HEK293 (cell line): ENCODE results near the gene ANAPC5.
"Not testable (repeated sequence)": the region's sequence is repeated elsewhere in the genome, so short reads cannot be mapped to it uniquely, and the experiment has no call there.

Source experiments
- CTCF ChIA-PET: fragments of 350-600 bp; formaldehyde crosslinking; extraction: SDS; loops from one replicate; lab custom pipeline; 2021; ENCODE audit warnings: antibody characterized with exemption; lab: Yijun Ruan, JAX
- POLR2A ChIA-PET: fragments of 300-600 bp; formaldehyde crosslinking; extraction: SDS; loops from one replicate; lab custom pipeline; 2020; ENCODE audit warnings: antibody characterized with exemption, inconsistent platforms; lab: Yijun Ruan, JAX
- H3K27ac ChIP-seq: fragments of 200-500 bp; sonication (Bioruptor generic); 2 replicates; pipeline ENCODE4 v1.5.1; 2014; ENCODE audit warnings: low read depth, low read length, control low read depth, inconsistent platforms; ENCODE audit errors: extremely low read depth
- H3K36me3 ChIP-seq, 2 experiments: fragments of 200-500 bp in 1 of 2; sonication (Bioruptor generic) in 1 of 2; 1 replicate in 1 of 2; 2 replicates in 1 of 2; pipeline ENCODE4 v1.5.1; 2014 to 2017; ENCODE audit warnings: inconsistent platforms in 2 of 2, low read length in 2 of 2; ENCODE audit not compliant: control insufficient read depth in 2 of 2, insufficient read depth in 1 of 2
- H3K4me1 ChIP-seq: fragments of 200-500 bp; sonication (Bioruptor generic); 2 replicates; pipeline ENCODE4 v1.5.1; 2014; ENCODE audit warnings: mild to moderate bottlenecking, low read length, inconsistent platforms; ENCODE audit not compliant: control insufficient read depth, insufficient read depth
- H3K4me3 ChIP-seq: 2 replicates; pipeline ENCODE4 v1.5.1; 2011; ENCODE audit warnings: low read depth, mild to moderate bottlenecking, control low read depth, low read length, moderate library complexity
- H3K9me3 ChIP-seq: fragments of 200-500 bp; sonication (Bioruptor generic); 2 replicates; pipeline ENCODE4 v1.5.1; 2014; ENCODE audit warnings: low read depth, low read length, inconsistent platforms; ENCODE audit not compliant: control insufficient read depth, insufficient read depth
- EGR2 ChIP-seq: fragments of 450-650 bp; formaldehyde crosslinking; IDR thresholded peaks from 2 replicates; pipeline ENCODE4 v1.5.1; 2016; ENCODE audit warnings: low read depth, missing biosample characterization, missing genetic modification characterization
- KLF1 ChIP-seq: fragments of 450-650 bp; formaldehyde crosslinking; IDR thresholded peaks from 2 replicates; pipeline ENCODE4 v1.5.1; 2016; ENCODE audit warnings: missing biosample characterization, missing genetic modification characterization
- OSR2 ChIP-seq: fragments of 450-650 bp; formaldehyde crosslinking; IDR thresholded peaks from 2 replicates; pipeline ENCODE4 v1.5.1; 2016; ENCODE audit warnings: missing biosample characterization, missing genetic modification characterization
- ZFP69B ChIP-seq: fragments of 450-650 bp; formaldehyde crosslinking; IDR thresholded peaks from 2 replicates; pipeline ENCODE4 v1.5.1; 2016; ENCODE audit warnings: missing biosample characterization, missing genetic modification characterization
- ZNF121 ChIP-seq: fragments of 450-650 bp; formaldehyde crosslinking; IDR thresholded peaks from 2 replicates; pipeline ENCODE4 v1.5.1; 2016; ENCODE audit warnings: missing biosample characterization, missing genetic modification characterization
- ZNF214 ChIP-seq: fragments of 450-650 bp; formaldehyde crosslinking; IDR thresholded peaks from 2 replicates; pipeline ENCODE4 v1.5.1; 2017; ENCODE audit warnings: missing biosample characterization, mild to moderate bottlenecking, missing genetic modification characterization, borderline replicate concordance
- TF ChIP-seq, protein P1 (sequence below): fragments of 450-650 bp; formaldehyde crosslinking; IDR thresholded peaks from 2 replicates; pipeline ENCODE4 v1.5.1; 2016; ENCODE audit warnings: missing biosample characterization, missing genetic modification characterization
- TF ChIP-seq, protein P2 (sequence below): fragments of 450-650 bp; formaldehyde crosslinking; IDR thresholded peaks from 2 replicates; pipeline ENCODE4 v1.5.0; 2017; ENCODE audit warnings: missing biosample characterization, missing genetic modification characterization, borderline replicate concordance
- TF ChIP-seq, protein P3 (sequence below): fragments of 450-650 bp; formaldehyde crosslinking; IDR thresholded peaks from 2 replicates; pipeline ENCODE4 v1.5.1; 2016; ENCODE audit warnings: missing biosample characterization, missing genetic modification characterization, low read depth
- TF ChIP-seq, protein P4 (sequence below): fragments of 450-650 bp; formaldehyde crosslinking; IDR thresholded peaks from 2 replicates; pipeline ENCODE4 v1.5.1; 2016; ENCODE audit warnings: missing biosample characterization, missing genetic modification characterization

Gene ANAPC5

DNA sequence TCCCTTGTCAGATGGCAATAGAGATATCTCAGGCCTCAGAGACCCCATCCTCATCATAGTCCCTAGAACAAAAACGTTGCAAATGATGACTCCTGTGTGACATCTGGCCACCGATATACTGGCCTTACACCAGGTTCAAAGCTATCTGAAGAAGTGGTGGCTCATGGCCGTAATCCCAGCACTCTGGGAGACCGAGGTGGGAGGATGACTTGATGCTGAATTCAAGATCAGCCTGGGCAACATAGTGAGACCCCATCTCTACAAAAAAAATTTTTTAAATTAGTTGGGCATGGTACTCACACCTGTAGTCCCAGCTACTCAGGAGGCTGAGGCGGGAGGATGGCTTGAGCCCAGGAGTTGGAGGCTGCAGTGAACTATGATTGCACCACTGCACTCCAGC lies 68.8 kb downstream of the ANAPC5 start:
- no peak overlapping the region for H3K27ac ChIP-seq
- no peak for TF ChIP-seq ZNF214
- no peak for TF ChIP-seq OSR2 (tag by site-specific recombination)
- TF ChIP-seq ZNF121 (tag by site-specific recombination), result 0 out of 2 replicates have a peak, but pooled peaks have one; percentile 51
- no peak overlapping the region for H3K4me3 ChIP-seq
- H3K4me1 ChIP-seq, result 0 out of 2 replicates have a peak, but pooled peaks cover 3% of the 10 kb centered on the region
- H3K36me3 ChIP-seq, result no peaks in the 10 kb centered on the region
- H3K9me3 ChIP-seq, result no peaks in the 10 kb centered on the region
- POLR2A ChIA-PET, result interaction anchor here (0.6 kb wide), 1 partner anchor 13 kb away, joined by 9 read pairs; no protein-coding TSS in a partner anchor
- CTCF ChIA-PET, result interaction anchor here (0.6 to 0.7 kb wide), 2 partner anchors 32 to 60 kb away, joined by 3 to 4 read pairs; no protein-coding TSS in a partner anchor

DNA sequence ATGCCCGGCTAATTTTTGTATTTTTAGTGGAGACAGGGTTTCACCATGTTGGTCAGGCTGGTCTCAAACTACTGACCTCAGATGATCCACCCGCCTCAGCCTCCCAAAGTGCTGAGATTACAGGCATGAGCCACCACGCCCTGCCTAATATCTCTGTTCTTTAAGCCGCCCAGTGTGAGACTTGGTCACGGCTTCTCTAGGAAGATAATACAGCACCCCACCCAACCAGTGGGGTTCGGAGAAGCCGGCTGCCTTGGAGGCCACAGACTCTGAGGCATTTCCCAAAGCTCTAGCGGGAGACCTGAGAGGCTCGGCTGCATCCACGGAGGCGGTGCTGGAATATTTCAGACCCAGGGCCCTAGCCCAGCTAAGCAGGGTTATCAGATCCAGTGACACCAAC lies 69.3 kb downstream of the ANAPC5 start:
- H3K27ac ChIP-seq, H3K36me3 ChIP-seq, POLR2A ChIA-PET, H3K4me1 ChIP-seq, H3K4me3 ChIP-seq, H3K9me3 ChIP-seq: not testable (repeated sequence)
- CTCF ChIA-PET, result interaction anchor here (0.6 to 0.7 kb wide), 2 partner anchors 32 to 59 kb away, joined by 3 to 4 read pairs; no protein-coding TSS in a partner anchor
- peak; percentile 58 for TF ChIP-seq KLF1

DNA sequence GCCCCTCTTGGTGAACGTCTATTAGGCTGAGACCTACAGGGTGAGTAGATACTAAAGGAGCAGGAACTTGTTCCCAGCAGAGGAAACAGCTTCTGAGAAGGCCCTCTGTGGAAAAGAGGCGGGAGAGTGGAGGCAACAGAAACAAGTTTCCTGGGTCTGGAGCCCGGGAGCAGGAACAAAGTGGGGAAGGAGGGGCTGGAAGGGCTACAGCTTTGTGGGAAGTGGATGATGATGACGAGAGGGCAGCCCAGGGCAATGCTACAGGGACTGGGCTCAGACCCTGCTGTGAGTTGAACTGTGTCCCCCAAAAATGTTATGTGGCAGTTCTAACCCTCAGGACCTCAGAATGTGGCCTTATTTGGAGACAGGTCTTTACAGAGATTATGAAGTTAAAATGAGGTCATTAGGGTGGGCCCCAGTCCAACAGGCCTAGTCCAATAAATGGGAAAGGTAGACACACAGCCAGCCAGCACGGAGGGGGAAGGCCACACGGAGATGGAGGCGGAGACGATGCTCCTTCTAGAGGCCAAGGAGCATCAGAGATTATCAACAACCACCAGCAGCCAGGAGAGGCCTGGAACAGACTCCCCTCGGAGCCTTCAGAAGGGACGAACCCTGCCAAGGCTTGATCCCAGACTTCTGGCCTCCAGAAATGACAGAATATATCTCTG lies 70.0 kb downstream of the ANAPC5 start:
- Histone ChIP-seq H3K4me3 (no peak overlapping the region), H3K9me3 (no peaks in the 10 kb centered on the region), H3K36me3 (no peaks in the 10 kb centered on the region), H3K4me1 (no peaks in the 10 kb centered on the region), H3K27ac (no peak overlapping the region)
- ChIA-PET POLR2A (no interaction called here), CTCF (interaction anchor here (0.7 kb wide), 2 partner anchors 13 to 117 kb away, joined by 4 read pairs; no protein-coding TSS in a partner anchor)
- TF ChIP-seq, protein P1, sequence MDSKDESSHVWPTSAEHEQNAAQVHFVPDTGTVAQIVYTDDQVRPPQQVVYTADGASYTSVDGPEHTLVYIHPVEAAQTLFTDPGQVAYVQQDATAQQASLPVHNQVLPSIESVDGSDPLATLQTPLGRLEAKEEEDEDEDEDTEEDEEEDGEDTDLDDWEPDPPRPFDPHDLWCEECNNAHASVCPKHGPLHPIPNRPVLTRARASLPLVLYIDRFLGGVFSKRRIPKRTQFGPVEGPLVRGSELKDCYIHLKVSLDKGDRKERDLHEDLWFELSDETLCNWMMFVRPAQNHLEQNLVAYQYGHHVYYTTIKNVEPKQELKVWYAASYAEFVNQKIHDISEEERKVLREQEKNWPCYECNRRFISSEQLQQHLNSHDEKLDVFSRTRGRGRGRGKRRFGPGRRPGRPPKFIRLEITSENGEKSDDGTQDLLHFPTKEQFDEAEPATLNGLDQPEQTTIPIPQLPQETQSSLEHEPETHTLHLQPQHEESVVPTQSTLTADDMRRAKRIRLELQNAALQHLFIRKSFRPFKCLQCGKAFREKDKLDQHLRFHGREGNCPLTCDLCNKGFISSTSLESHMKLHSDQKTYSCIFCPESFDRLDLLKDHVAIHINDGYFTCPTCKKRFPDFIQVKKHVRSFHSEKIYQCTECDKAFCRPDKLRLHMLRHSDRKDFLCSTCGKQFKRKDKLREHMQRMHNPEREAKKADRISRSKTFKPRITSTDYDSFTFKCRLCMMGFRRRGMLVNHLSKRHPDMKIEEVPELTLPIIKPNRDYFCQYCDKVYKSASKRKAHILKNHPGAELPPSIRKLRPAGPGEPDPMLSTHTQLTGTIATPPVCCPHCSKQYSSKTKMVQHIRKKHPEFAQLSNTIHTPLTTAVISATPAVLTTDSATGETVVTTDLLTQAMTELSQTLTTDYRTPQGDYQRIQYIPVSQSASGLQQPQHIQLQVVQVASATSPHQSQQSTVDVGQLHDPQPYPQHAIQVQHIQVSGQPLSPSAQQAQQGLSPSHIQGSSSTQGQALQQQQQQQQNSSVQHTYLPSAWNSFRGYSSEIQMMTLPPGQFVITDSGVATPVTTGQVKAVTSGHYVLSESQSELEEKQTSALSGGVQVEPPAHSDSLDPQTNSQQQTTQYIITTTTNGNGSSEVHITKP, result peak; percentile 74
- TF ChIP-seq, protein P2, sequence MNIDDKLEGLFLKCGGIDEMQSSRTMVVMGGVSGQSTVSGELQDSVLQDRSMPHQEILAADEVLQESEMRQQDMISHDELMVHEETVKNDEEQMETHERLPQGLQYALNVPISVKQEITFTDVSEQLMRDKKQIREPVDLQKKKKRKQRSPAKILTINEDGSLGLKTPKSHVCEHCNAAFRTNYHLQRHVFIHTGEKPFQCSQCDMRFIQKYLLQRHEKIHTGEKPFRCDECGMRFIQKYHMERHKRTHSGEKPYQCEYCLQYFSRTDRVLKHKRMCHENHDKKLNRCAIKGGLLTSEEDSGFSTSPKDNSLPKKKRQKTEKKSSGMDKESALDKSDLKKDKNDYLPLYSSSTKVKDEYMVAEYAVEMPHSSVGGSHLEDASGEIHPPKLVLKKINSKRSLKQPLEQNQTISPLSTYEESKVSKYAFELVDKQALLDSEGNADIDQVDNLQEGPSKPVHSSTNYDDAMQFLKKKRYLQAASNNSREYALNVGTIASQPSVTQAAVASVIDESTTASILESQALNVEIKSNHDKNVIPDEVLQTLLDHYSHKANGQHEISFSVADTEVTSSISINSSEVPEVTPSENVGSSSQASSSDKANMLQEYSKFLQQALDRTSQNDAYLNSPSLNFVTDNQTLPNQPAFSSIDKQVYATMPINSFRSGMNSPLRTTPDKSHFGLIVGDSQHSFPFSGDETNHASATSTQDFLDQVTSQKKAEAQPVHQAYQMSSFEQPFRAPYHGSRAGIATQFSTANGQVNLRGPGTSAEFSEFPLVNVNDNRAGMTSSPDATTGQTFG (tag by site-specific recombination), result no peak
- TF ChIP-seq EGR2 (tag by site-specific recombination) (no peak), ZFP69B (tag by site-specific recombination) (peak; percentile 97)
- TF ChIP-seq, protein P3, sequence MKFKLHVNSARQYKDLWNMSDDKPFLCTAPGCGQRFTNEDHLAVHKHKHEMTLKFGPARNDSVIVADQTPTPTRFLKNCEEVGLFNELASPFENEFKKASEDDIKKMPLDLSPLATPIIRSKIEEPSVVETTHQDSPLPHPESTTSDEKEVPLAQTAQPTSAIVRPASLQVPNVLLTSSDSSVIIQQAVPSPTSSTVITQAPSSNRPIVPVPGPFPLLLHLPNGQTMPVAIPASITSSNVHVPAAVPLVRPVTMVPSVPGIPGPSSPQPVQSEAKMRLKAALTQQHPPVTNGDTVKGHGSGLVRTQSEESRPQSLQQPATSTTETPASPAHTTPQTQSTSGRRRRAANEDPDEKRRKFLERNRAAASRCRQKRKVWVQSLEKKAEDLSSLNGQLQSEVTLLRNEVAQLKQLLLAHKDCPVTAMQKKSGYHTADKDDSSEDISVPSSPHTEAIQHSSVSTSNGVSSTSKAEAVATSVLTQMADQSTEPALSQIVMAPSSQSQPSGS, result 0 out of 2 replicates have a peak, but pooled peaks have one; percentile 22
- TF ChIP-seq, protein P4, sequence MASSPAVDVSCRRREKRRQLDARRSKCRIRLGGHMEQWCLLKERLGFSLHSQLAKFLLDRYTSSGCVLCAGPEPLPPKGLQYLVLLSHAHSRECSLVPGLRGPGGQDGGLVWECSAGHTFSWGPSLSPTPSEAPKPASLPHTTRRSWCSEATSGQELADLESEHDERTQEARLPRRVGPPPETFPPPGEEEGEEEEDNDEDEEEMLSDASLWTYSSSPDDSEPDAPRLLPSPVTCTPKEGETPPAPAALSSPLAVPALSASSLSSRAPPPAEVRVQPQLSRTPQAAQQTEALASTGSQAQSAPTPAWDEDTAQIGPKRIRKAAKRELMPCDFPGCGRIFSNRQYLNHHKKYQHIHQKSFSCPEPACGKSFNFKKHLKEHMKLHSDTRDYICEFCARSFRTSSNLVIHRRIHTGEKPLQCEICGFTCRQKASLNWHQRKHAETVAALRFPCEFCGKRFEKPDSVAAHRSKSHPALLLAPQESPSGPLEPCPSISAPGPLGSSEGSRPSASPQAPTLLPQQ, result peak; percentile 99

DNA sequence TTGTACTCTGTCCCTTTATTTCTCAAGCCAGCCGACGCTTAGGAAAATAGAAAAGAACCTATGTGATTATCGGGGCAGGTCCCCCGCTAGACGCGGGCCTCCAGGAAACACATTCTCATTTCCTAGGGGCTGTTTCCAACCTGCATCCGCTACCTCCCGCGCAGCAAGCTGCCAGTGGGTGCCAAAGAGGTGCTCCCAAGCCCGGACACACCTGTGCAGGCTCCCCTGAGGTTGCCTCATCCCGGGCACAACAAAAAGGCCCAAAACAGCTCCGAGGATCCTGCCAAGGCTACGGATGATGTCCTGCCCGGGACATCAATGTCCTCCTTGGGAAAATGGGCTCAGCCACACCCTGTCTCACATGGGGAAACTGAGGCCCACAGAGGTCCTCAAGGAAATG lies 71.1 kb downstream of the ANAPC5 start:
- H3K4me3 ChIP-seq, H3K9me3 ChIP-seq, H3K27ac ChIP-seq, H3K4me1 ChIP-seq, H3K36me3 ChIP-seq, POLR2A ChIA-PET, CTCF ChIA-PET: not testable (repeated sequence)

DNA sequence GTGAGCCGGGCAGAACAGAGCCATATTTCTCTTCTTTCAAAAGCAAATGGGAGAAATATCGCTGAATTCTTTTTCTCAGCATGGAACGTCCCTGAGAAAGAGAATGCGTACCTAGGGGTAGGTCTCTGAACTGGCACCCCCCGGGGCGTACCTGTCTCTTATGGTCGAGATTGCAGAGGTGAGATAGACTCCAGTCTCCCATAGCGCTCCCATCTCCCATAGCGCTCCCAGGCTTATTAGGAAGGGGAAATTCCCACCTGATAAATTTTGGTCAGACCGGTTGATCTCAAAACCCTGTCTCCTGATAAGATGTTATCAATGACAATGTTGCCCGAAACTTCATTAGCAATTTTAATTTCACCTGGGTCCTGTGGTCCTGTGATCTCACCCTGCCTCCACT lies 71.7 kb downstream of the ANAPC5 start:
- H3K9me3 ChIP-seq, CTCF ChIA-PET, H3K4me3 ChIP-seq, H3K36me3 ChIP-seq, POLR2A ChIA-PET, H3K27ac ChIP-seq, H3K4me1 ChIP-seq: not testable (repeated sequence)
